Measurements from ENCODE around the gene SHROOM3. TPM values are rescaled to one million over a fixed set of nuclear protein-coding genes. Genes with fewer than 3 reads are reported as not detected.
A peak's percentile ranks its signal among the peaks of the same experiment; 100 is the strongest.
"Not testable (repeated sequence)": the region's sequence is repeated elsewhere in the genome, so short reads cannot be mapped to it uniquely, and the experiment has no call there.

SHROOM3 gene
- total RNA-seq, 1 experiment from 2014 or later, result 8.2 TPM

DNA sequence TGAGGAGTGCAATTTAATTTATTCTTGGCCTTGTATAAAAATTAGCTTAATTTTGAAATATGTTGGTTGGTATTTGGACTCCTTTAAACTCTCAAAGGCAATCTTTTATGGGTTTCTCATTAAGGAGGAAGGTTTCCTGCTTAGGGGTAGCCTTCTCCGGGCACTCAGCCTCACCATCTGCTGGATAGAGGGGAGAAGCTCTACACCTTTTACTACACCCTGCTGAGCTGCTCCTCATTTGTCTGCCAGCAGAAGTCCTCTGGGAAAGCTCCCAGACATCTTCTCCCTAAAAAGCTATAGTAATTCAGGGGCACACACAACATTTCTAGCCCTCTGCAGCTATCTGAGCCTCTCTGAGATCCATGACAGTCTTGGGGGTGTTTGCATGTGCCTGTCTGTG, 283.8 kb downstream of the SHROOM3 start:
- DNase-seq (ENCODE audit: low read depth), result no peak

- no peak for DNase-seq (ENCODE audit: low read depth)
These were observed 285.1 kb downstream of the SHROOM3 start for GRCh38 chr4:76720121-76720520.

DNA sequence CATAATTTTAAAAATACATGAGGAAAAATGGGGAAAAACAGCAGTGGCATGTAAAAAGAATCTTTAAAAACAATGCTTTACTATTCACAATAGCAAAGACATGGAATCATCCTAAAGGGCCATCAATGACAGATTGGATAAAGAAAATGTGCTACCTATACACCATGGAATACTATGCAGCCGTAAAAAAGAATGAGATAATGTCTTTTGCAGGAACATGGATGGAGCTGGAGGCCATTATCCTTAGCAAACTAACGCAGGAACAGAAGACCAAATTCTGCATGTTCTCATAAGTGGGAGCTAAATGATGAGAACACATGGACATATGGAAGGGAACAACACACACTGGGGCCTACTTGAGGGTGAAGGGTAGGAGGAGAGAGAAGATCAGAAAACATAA, 287.1 kb downstream of the SHROOM3 start:
- DNase-seq (ENCODE audit: low read depth), result not testable (repeated sequence)

GRCh38 chr4:76722838-76723237, 287.8 kb downstream of the SHROOM3 start:
- no peak for DNase-seq (ENCODE audit: low read depth)

- no peak for DNase-seq (ENCODE audit: low read depth)
These were observed 288.3 kb downstream of the SHROOM3 start for GRCh38 chr4:76723373-76723772.

DNA sequence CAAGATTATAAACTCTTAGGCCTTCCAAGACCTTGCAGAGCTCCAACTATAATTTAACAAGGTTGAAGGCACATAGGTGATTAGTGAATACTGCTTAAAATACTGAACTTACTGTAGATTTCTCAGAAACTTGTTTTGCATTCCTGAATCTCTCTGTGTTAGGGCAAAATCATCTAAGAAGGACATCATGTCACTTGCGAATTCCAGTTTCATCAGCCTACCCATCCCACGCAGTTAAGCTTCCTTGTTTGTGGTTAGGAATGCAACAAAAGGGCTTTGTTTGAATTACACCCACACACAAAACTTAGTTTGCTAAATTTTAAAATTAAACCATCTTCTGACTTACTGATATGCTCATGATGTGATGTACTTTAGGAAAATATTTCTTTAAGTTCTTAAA, 288.9 kb downstream of the SHROOM3 start:
- DNase-seq (ENCODE audit: low read depth), result peak; percentile 38

- DNase-seq (ENCODE audit: low read depth), result no peak
These were observed 290.0 kb downstream of the SHROOM3 start for GRCh38 chr4:76725039-76725438.

- DNase-seq (ENCODE audit: low read depth), result no peak
These were observed 291.1 kb downstream of the SHROOM3 start for GRCh38 chr4:76726176-76726575.

GRCh38 chr4:76726631-76727030, 291.6 kb downstream of the SHROOM3 start:
- DNase-seq (ENCODE audit: low read depth), result no peak

GRCh38 chr4:76727934-76728333, 292.9 kb downstream of the SHROOM3 start:
- not testable (repeated sequence) for DNase-seq (ENCODE audit: low read depth)

DNA sequence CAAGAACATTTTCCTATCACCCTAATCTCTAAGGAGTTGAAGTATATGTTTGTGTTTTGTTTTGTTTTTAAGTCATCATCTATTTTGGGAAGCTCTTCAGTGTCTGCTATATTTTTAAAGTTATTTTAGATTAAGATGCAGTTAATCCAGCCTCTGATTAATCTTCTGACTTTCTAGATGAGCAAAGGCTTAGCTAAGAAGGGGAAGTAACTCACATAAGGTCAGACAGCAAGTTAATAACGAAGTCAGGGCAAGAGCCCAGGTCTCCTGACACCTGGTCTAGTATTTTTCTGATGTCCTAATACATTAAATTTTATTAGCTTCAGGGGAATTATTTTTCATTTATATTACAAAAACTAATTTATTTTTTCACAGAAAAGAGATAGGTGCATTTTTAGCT, 294.4 kb downstream of the SHROOM3 start:
- DNase-seq (ENCODE audit: low read depth), result no peak

- no peak for DNase-seq (ENCODE audit: low read depth)
These were observed 295.0 kb downstream of the SHROOM3 start for GRCh38 chr4:76729980-76730379.

DNA sequence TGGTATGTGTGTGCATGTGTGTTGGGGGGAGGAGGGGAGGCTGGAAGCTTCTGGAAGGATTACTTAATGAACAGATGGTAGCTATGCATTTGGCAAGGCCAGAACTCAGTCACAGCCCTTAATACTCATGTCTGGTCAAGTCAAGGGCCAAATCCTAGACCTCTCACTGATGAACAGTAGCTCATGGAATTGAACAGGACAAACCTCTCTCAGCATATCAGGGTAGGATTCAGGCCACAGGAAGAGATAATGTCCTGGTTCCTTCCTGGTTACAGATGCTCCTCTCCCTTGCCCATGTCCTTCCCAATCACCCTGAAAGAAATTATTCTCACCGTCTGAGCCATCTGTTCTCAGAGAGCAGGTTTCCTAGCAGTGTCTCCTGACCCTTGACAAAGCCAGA, 297.2 kb downstream of the SHROOM3 start:
- DNase-seq (ENCODE audit: low read depth), result no peak

DNA sequence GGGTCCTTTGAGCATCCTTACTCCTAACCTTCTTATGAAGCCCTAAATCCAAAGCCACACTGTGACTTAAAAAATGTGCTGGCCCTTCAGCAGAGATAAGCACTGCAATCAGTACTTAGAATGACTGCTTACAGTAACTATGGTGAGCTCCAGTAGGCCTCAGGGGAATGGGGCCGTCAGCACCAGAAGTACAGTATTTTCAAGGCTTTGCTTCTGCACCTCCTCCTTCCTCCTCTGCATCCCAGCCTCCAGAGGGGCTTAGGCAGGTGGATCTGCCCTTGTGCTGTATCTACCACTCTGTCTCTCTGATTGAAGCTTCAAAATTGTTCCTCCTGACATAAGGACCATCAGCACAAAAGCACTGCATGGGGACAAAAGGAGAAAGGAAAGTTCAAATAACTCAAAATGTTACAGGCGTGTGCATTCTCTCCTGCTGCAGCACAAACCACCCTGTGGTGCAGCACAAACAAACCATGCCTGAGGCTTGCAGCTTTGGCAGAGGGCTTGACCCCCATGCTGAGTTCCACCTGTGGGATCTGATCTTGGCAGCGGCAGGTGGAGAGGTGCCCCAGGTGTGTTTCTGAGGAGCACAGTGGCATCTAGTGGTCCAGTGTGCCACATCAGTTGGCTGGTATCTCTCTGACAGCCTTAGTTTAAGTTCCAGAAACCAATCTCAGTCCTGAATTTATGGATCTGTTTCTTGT, 298.2 kb downstream of the SHROOM3 start:
- DNase-seq (ENCODE audit: low read depth), result no peak

GRCh38 chr4:76736414-76736813, 301.4 kb downstream of the SHROOM3 start:
- no peak for DNase-seq (ENCODE audit: low read depth)

DNA sequence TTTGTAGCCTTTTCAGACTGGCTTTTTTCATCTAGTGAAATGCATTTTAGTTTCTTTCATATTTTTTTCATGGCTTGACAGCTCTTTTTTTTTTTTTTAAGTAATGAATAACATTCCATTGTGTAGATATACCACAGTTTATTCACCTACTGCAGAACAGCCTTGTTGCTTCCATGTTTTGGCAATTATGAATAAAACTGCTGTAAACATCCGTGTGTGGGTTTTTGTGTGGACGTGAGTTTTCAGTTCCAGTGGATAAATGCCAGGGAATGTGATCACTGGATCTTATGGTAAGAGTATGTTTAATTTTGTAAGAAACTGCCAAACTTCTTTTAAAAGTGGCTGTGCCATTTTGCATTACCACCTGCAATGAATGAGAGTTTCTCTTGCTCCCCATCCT, 302.2 kb downstream of the SHROOM3 start:
- no peak for DNase-seq (ENCODE audit: low read depth)

DNA sequence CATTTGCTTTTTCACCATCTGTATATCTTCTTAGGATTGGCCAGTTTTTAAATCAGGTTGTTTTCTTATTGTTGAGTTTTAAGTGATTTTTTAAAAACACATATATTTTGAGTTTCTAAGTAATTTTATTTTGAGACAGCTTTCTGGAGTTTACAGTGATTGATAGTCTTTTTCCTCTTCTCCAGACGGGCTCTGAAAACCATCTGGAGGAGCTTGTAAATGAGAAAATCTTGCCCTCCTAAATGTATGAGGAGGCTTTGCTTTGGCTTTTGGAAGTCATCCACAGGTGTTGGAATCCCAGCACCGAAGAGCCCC, 302.7 kb downstream of the SHROOM3 start:
- no peak for DNase-seq (ENCODE audit: low read depth)

- DNase-seq (ENCODE audit: low read depth), result no peak
These were observed 303.3 kb downstream of the SHROOM3 start for GRCh38 chr4:76738086-76738931.

- DNase-seq (ENCODE audit: low read depth), result no peak
These were observed 305.2 kb downstream of the SHROOM3 start for GRCh38 chr4:76740192-76740591.

DNA sequence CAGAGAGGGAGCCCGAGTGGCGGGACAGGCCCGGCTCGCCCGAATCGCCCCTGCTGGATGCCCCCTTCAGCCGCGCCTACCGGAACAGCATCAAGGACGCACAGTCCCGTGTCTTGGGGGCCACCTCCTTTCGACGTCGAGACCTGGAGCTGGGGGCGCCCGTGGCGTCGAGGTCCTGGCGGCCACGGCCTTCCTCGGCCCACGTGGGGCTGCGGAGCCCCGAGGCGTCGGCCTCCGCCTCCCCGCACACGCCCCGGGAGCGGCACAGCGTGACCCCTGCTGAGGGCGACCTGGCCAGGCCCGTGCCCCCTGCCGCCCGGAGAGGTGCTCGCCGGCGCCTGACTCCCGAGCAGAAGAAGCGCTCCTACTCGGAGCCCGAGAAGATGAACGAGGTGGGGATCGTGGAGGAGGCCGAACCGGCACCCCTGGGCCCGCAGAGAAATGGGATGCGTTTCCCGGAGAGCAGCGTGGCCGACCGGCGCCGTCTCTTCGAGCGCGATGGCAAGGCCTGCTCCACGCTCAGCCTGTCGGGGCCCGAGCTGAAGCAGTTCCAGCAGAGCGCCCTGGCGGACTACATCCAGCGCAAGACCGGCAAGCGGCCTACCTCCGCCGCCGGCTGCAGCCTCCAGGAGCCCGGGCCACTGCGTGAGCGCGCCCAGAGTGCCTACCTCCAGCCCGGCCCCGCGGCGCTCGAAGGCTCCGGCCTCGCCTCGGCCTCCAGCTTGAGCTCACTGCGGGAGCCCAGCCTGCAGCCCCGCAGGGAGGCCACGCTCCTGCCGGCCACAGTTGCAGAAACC, 306.0 kb downstream of the SHROOM3 start:
- DNase-seq (ENCODE audit: low read depth), result no peak

DNA sequence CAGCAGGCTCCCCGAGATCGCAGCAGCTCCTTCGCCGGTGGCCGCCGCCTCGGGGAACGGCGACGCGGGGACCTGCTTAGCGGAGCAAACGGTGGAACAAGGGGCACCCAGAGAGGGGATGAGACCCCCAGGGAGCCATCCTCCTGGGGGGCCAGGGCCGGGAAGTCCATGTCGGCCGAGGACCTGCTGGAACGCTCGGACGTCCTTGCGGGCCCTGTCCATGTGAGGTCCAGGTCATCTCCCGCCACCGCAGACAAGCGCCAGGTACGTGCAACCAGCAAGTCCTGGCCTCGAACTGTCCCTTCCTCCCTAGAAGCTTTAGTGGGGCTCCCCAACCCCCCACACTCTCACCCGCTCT, 306.6 kb downstream of the SHROOM3 start:
- no peak for DNase-seq (ENCODE audit: low read depth)

- no peak for DNase-seq (ENCODE audit: low read depth)
These were observed 309.4 kb downstream of the SHROOM3 start for GRCh38 chr4:76744241-76744921.
